ENCODE data around the gene LCE1B. TPM values are rescaled to one million over a fixed set of nuclear protein-coding genes. Genes with fewer than 3 reads are reported as not detected.

LCE1B gene
- total RNA-seq, 1 donor from 2014 or later: not detected

DNA sequence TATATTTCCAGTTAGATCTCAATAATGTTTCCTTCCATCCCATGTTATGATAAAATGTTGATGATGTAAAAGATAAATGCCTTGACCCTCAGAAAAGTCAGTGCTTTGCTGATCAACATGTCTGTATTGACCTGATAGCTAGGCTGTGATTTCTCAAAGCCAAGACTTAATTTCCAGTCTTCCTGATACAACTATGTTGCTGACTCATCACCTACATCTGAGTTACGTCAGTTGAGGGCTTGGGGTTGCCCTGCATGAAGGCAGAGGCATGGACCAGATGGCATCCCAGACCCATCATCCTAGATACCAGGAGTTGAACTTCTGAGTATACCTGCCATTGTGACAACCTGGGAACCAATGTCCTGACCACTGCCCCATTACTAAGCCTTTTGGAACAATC lies 10.4 kb upstream of the LCE1B start:
- Mint-ChIP-seq H3K4me3 (ENCODE audit: unreplicated experiment) (no peak overlapping the region), H3K9me3 (ENCODE audit: unreplicated experiment) (peaks cover 5% of the 10 kb centered on the region), H3K36me3 (ENCODE audit: unreplicated experiment) (no peaks in the 10 kb centered on the region), H3K27ac (ENCODE audit: unreplicated experiment) (no peak overlapping the region), H3K27me3 (ENCODE audit: unreplicated experiment) (no peaks in the 10 kb centered on the region), H3K4me1 (ENCODE audit: unreplicated experiment) (no peaks in the 10 kb centered on the region)
- TF ChIP-seq CTCF (IDR thresholded peaks at IDR 0.05): no peak
- no peak for DNase-seq (ENCODE audit: extremely low spot score, unreplicated experiment)

DNA sequence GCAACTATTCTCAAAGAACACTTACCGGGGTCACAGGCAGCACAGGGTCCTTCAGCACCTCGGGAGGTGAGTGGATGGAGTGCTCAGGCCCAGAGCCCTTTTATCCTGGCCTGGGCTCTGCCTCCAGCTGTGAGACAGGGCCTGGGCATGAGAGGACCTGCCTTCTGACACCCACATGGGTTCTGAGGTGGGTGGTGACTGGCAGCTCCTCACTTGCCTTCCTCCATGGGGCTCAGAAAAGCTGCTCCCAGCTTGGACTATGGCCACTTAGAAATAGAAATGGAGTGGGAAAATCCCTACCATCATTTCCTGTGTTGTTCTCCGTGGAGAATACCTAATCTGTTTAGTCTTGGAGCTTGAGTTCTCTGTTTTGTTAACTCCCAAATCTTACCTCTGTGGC lies 5.2 kb upstream of the LCE1B start, which contains the start of gene LCE1C:
LCE1C (minus strand) TSS at position 76 of the 400 bp plus-strand sequence. CDS start 1,173 bp downstream, outside the sequence.
- no peak within 1 kb of the TSS for H3K4me3 Mint-ChIP-seq (ENCODE audit: unreplicated experiment)
- no peaks in the 10 kb centered on the region for H3K36me3 Mint-ChIP-seq (ENCODE audit: unreplicated experiment)
- no peak for TF ChIP-seq CTCF (IDR thresholded peaks at IDR 0.05)
- no peak within 1 kb of the TSS for H3K27ac Mint-ChIP-seq (ENCODE audit: unreplicated experiment)
- no peaks in the 10 kb centered on the region for H3K27me3 Mint-ChIP-seq (ENCODE audit: unreplicated experiment)
- H3K9me3 Mint-ChIP-seq (ENCODE audit: unreplicated experiment): no peaks in the 10 kb centered on the region
- DNase-seq (ENCODE audit: extremely low spot score, unreplicated experiment): no peak
- no peaks in the 10 kb centered on the region for H3K4me1 Mint-ChIP-seq (ENCODE audit: unreplicated experiment)

GRCh38 chr1:152811050-152811449 lies 721 bp upstream of the LCE1B start:
- no peak overlapping the region for H3K27ac Mint-ChIP-seq (ENCODE audit: unreplicated experiment)
- H3K27me3 Mint-ChIP-seq (ENCODE audit: unreplicated experiment): no peaks in the 10 kb centered on the region
- no peak for TF ChIP-seq CTCF (IDR thresholded peaks at IDR 0.05)
- H3K4me3 Mint-ChIP-seq (ENCODE audit: unreplicated experiment): no peak overlapping the region
- H3K36me3 Mint-ChIP-seq (ENCODE audit: unreplicated experiment): no peaks in the 10 kb centered on the region
- H3K4me1 Mint-ChIP-seq (ENCODE audit: unreplicated experiment): no peaks in the 10 kb centered on the region
- H3K9me3 Mint-ChIP-seq (ENCODE audit: unreplicated experiment): peaks cover 4% of the 10 kb centered on the region
- no peak for DNase-seq (ENCODE audit: extremely low spot score, unreplicated experiment)

DNA sequence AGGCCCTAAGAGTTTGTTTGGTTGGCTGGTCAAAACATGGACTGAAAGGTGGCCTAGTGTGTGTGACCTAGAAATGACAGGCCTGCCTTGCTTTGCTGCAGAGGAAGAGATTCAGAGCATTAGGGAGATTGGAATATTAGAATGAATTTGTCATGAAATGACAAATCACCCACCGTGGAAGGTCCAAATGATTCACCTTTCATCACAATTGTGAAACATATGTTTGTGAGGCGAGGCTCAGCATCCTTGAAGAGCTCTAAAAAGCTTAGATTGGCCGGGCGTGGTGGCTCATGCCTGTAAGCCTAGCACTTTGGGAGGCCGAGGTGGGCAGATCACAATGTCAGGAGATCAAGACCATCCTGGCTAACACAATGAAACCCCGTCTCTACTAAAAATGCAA lies 5.5 kb downstream of the LCE1B start:
- no peaks in the 10 kb centered on the region for H3K36me3 Mint-ChIP-seq (ENCODE audit: unreplicated experiment)
- no peak overlapping the region for H3K27ac Mint-ChIP-seq (ENCODE audit: unreplicated experiment)
- no peak for TF ChIP-seq CTCF (IDR thresholded peaks at IDR 0.05)
- no peak for DNase-seq (ENCODE audit: extremely low spot score, unreplicated experiment)
- H3K4me3 Mint-ChIP-seq (ENCODE audit: unreplicated experiment): no peak overlapping the region
- H3K27me3 Mint-ChIP-seq (ENCODE audit: unreplicated experiment): no peaks in the 10 kb centered on the region
- no peaks in the 10 kb centered on the region for H3K4me1 Mint-ChIP-seq (ENCODE audit: unreplicated experiment)
- H3K9me3 Mint-ChIP-seq (ENCODE audit: unreplicated experiment): peaks cover 4% of the 10 kb centered on the region

GRCh38 chr1:152823294-152823693 lies 11.5 kb downstream of the LCE1B start:
- Mint-ChIP-seq H3K9me3 (ENCODE audit: unreplicated experiment) (no peaks in the 10 kb centered on the region), H3K4me1 (ENCODE audit: unreplicated experiment) (no peaks in the 10 kb centered on the region), H3K27ac (ENCODE audit: unreplicated experiment) (no peak overlapping the region), H3K4me3 (ENCODE audit: unreplicated experiment) (no peak overlapping the region), H3K27me3 (ENCODE audit: unreplicated experiment) (no peaks in the 10 kb centered on the region), H3K36me3 (ENCODE audit: unreplicated experiment) (no peaks in the 10 kb centered on the region)
- TF ChIP-seq CTCF (IDR thresholded peaks at IDR 0.05): no peak
- DNase-seq (ENCODE audit: extremely low spot score, unreplicated experiment): no peak
